ENCODE measurements around the gene PXDN. TPM values are rescaled to one million over a fixed set of nuclear protein-coding genes. Genes with fewer than 3 reads are reported as not detected.

PXDN gene
- total RNA-seq, 2 experiments from 2014 or later = not detected

GRCh38 chr2:1594373-1595171 is 149.7 kb downstream of the PXDN start:
- no peaks in the 10 kb centered on the region for H3K9me3 Mint-ChIP-seq
- POLR2A ChIA-PET = no interaction called here

GRCh38 chr2:1594123-1594372 is 150.3 kb downstream of the PXDN start:
- POLR2A ChIA-PET = no interaction called here
- Mint-ChIP-seq H3K27ac (no peak overlapping the region), H3K4me1 (ENCODE audit: low read depth) (no peaks in the 10 kb centered on the region), H3K36me3 (no peaks in the 10 kb centered on the region), H3K27me3 (peaks cover 18% of the 10 kb centered on the region), H3K9me3 (no peaks in the 10 kb centered on the region), H3K4me3 (no peak overlapping the region)
- no peak for DNase-seq
- CTCF ChIA-PET = no interaction called here
- intact Hi-C loops (cut with micrococcal nuclease) = no loop called here

More at GRCh38 chr2:1594373-1595171, 149.7 kb downstream of the PXDN start:
- intact Hi-C loops (cut with micrococcal nuclease) = no loop called here
- CTCF ChIA-PET = no interaction called here
- Mint-ChIP-seq H3K27me3 (peaks cover 15% of the 10 kb centered on the region), H3K36me3 (no peaks in the 10 kb centered on the region), H3K27ac (no peak overlapping the region), H3K4me3 (no peak overlapping the region), H3K4me1 (ENCODE audit: low read depth) (no peaks in the 10 kb centered on the region)
- no peak for DNase-seq

GRCh38 chr2:1593371-1594122 is 150.8 kb downstream of the PXDN start:
- DNase-seq = no peak
- POLR2A ChIA-PET = no interaction called here

GRCh38 chr2:1591978-1592907 is 152.1 kb downstream of the PXDN start:
- ChIA-PET POLR2A (no interaction called here), CTCF (no interaction called here)
- no peaks in the 10 kb centered on the region for H3K9me3 Mint-ChIP-seq
- H3K4me1 Mint-ChIP-seq (ENCODE audit: low read depth) = no peaks in the 10 kb centered on the region
- H3K27ac Mint-ChIP-seq = no peak overlapping the region
- DNase-seq = no peak
- intact Hi-C loops (cut with micrococcal nuclease) = no loop called here
- no peak overlapping the region for H3K4me3 Mint-ChIP-seq
- peaks cover 20% of the 10 kb centered on the region for H3K27me3 Mint-ChIP-seq
- no peaks in the 10 kb centered on the region for H3K36me3 Mint-ChIP-seq

More at GRCh38 chr2:1593371-1594122, 150.8 kb downstream of the PXDN start:
- intact Hi-C loops (cut with micrococcal nuclease) = no loop called here
- CTCF ChIA-PET = no interaction called here
- H3K4me1 Mint-ChIP-seq (ENCODE audit: low read depth) = no peaks in the 10 kb centered on the region
- no peaks in the 10 kb centered on the region for H3K36me3 Mint-ChIP-seq
- H3K27ac Mint-ChIP-seq = no peak overlapping the region
- no peak overlapping the region for H3K4me3 Mint-ChIP-seq
- no peaks in the 10 kb centered on the region for H3K9me3 Mint-ChIP-seq
- H3K27me3 Mint-ChIP-seq = peaks cover 20% of the 10 kb centered on the region

- Mint-ChIP-seq H3K27me3 (peaks cover 20% of the 10 kb centered on the region), H3K36me3 (no peaks in the 10 kb centered on the region), H3K4me3 (no peak overlapping the region), H3K9me3 (no peaks in the 10 kb centered on the region), H3K27ac (no peak overlapping the region), H3K4me1 (ENCODE audit: low read depth) (no peaks in the 10 kb centered on the region)
- no peak for DNase-seq
- intact Hi-C loops (cut with micrococcal nuclease) = no loop called here
- ChIA-PET CTCF (interaction anchor here (0.5 kb wide), 1 partner anchor 452 kb away, joined by 4 read pairs; no protein-coding TSS in a partner anchor), POLR2A (no interaction called here)
These were observed 152.9 kb downstream of the PXDN start for GRCh38 chr2:1591461-1591770.

- POLR2A ChIA-PET = no interaction called here
- CTCF ChIA-PET = interaction anchor here (0.5 kb wide), 1 partner anchor 451 kb away, joined by 4 read pairs; no protein-coding TSS in a partner anchor
- Mint-ChIP-seq H3K27me3 (peaks cover 20% of the 10 kb centered on the region), H3K9me3 (no peaks in the 10 kb centered on the region), H3K36me3 (no peaks in the 10 kb centered on the region), H3K4me3 (no peak overlapping the region), H3K4me1 (ENCODE audit: low read depth) (no peaks in the 10 kb centered on the region), H3K27ac (no peak overlapping the region)
- intact Hi-C loops (cut with micrococcal nuclease) = no loop called here
- DNase-seq = no peak
These were observed 153.5 kb downstream of the PXDN start for GRCh38 chr2:1590596-1591460.

- Mint-ChIP-seq H3K27ac (no peak overlapping the region), H3K4me3 (no peak overlapping the region), H3K9me3 (no peaks in the 10 kb centered on the region), H3K36me3 (no peaks in the 10 kb centered on the region), H3K4me1 (ENCODE audit: low read depth) (no peaks in the 10 kb centered on the region), H3K27me3 (peaks cover 20% of the 10 kb centered on the region)
- intact Hi-C loops (cut with micrococcal nuclease) = no loop called here
- POLR2A ChIA-PET = no interaction called here
- CTCF ChIA-PET = no interaction called here
- no peak for DNase-seq
These were observed 155.2 kb downstream of the PXDN start for GRCh38 chr2:1588978-1589621.

GRCh38 chr2:1588051-1588977 is 156.0 kb downstream of the PXDN start:
- CTCF ChIA-PET = no interaction called here
- Mint-ChIP-seq H3K9me3 (no peaks in the 10 kb centered on the region), H3K27ac (no peak overlapping the region), H3K27me3 (peaks cover 20% of the 10 kb centered on the region), H3K4me3 (no peak overlapping the region), H3K4me1 (ENCODE audit: low read depth) (no peaks in the 10 kb centered on the region), H3K36me3 (no peaks in the 10 kb centered on the region)
- intact Hi-C loops (cut with micrococcal nuclease) = no loop called here
- POLR2A ChIA-PET = no interaction called here
- no peak for DNase-seq

GRCh38 chr2:1586923-1587840 is 157.1 kb downstream of the PXDN start:
- H3K4me1 Mint-ChIP-seq (ENCODE audit: low read depth) = no peaks in the 10 kb centered on the region
- POLR2A ChIA-PET = no interaction called here
- CTCF ChIA-PET = interaction anchor here (1.5 kb wide), 1 partner anchor 37 kb away, joined by 3 read pairs; no protein-coding TSS in a partner anchor

More at GRCh38 chr2:1586923-1587840, 157.1 kb downstream of the PXDN start:
- Mint-ChIP-seq H3K36me3 (no peaks in the 10 kb centered on the region), H3K27me3 (peaks cover 20% of the 10 kb centered on the region), H3K4me3 (no peak overlapping the region), H3K27ac (no peak overlapping the region), H3K9me3 (no peaks in the 10 kb centered on the region)
- no peak for DNase-seq
- intact Hi-C loops (cut with micrococcal nuclease) = no loop called here

Data from activated CD4-positive, alpha-beta memory T cell treated with anti-CD3 and anti-CD28 coated beads for 36 hours (primary cell).